K562 (cell line): ENCODE data around the gene PRKCB. TPM values are rescaled to one million over a fixed set of nuclear protein-coding genes. Genes with fewer than 3 reads are reported as not detected.

Experiments used
- ATAC-seq: fragments of 200-7000 bp; cut with Tn5 transposase; 3 replicates; pipeline ENCODE4 v1.9.1; 2020; ENCODE audit warnings: moderate library complexity
- BruUV-seq: library from RNA; stranded (reverse); fragments of 400-500 nt; replicated peaks from 2 replicates; lab custom pipeline; 2021; lab: Mats Ljungman, UMichigan
- CTCF ChIA-PET: fragments of 300-600 bp; formaldehyde crosslinking; extraction: SDS; loops from one replicate; lab custom pipeline; 2021; ENCODE audit warnings: low intra/inter-chr PET ratio; lab: Yijun Ruan, JAX
- POLR2A ChIA-PET: fragments of 300-600, 350-650 bp; sonication (Branson Sonifier 250); formaldehyde crosslinking; extraction: SDS; loops from one replicate; lab custom pipeline; 2021; ENCODE audit warnings: antibody characterized with exemption, inconsistent platforms; lab: Yijun Ruan, JAX
- DNase-seq, 4 experiments: peaks; one replicate each; pipeline versions ENCODE4 v3.0.0 to v3.0.0-alpha.2; 2011 to 2018; ENCODE audit warnings: low spot score in 3 of 4, mixed read lengths in 3 of 4; ENCODE audit errors: extremely low read depth in 1 of 4
- FAIRE-seq: peaks from 2 replicates; lab custom pipeline; 2011; peaks lifted over from hg19 to GRCh38; lab: Jason Lieb, UNC
- H2AFZ ChIP-seq: 2 replicates; pipeline ENCODE4 v1.6.0; 2011; ENCODE audit warnings: low read depth, low read length, control low read depth, inconsistent platforms
- H3K27ac ChIP-seq: fragments of 200-600 bp; 3 replicates; pipeline ENCODE4 v1.8.0; 2011; ENCODE audit warnings: low read depth, mild to moderate bottlenecking, control low read depth, inconsistent platforms, low read length, moderate library complexity, mixed read lengths; ENCODE audit errors: extremely low read depth
- H3K27me3 ChIP-seq, 2 experiments: fragments of 300-600 bp in 1 of 2; 2 replicates in 1 of 2; 3 replicates in 1 of 2; pipeline versions ENCODE4 v1.6.0 to v1.8.0; 2011; ENCODE audit warnings: inconsistent platforms in 2 of 2, low read length in 2 of 2, mild to moderate bottlenecking in 1 of 2, mixed read lengths in 1 of 2, moderate library complexity in 1 of 2; ENCODE audit not compliant: control insufficient read depth in 2 of 2, insufficient read depth in 2 of 2
- H3K36me3 ChIP-seq: fragments of 300-600 bp; 3 replicates; pipeline ENCODE4 v1.8.0; 2011; ENCODE audit warnings: mild to moderate bottlenecking, low read length, inconsistent platforms; ENCODE audit not compliant: control insufficient read depth, insufficient read depth
- H3K4me1 ChIP-seq, 2 experiments: fragments of 200-600 bp in 1 of 2; replicated peaks in 1 of 2; 2 replicates in 1 of 2; 3 replicates in 1 of 2; pipeline versions ENCODE4 v1.5.1 to v1.8.0; 2011; ENCODE audit warnings: inconsistent platforms in 2 of 2, low read length in 2 of 2, mild to moderate bottlenecking in 1 of 2, mixed read lengths in 1 of 2, moderate library complexity in 1 of 2; ENCODE audit not compliant: control insufficient read depth in 2 of 2, insufficient read depth in 2 of 2
- H3K4me2 ChIP-seq: 2 replicates; pipeline ENCODE4 v1.6.1; 2011; ENCODE audit warnings: low read length, control low read depth, inconsistent platforms, mixed read lengths; ENCODE audit not compliant: insufficient read depth
- H3K4me3 ChIP-seq: fragments of 200-600 bp; sonication (generic), shearing (Covaris generic); 2 replicates; pipeline ENCODE4 v1.5.1; 2016; ENCODE audit warnings: control low read depth, inconsistent platforms
- H3K79me2 ChIP-seq: fragments of 200-600 bp; 3 replicates; pipeline ENCODE4 v1.8.0; 2011; ENCODE audit warnings: low read length, inconsistent platforms; ENCODE audit not compliant: control insufficient read depth, insufficient read depth
- H3K9ac ChIP-seq, 2 experiments: 2 replicates each; pipeline versions ENCODE4 v1.6.0 to v1.6.1; 2011; ENCODE audit warnings: low read depth in 2 of 2, low read length in 2 of 2, control low read depth in 1 of 2, inconsistent platforms in 1 of 2, mild to moderate bottlenecking in 1 of 2, mixed read lengths in 1 of 2; ENCODE audit not compliant: insufficient read depth in 1 of 2
- H3K9me1 ChIP-seq: one replicate; pipeline ENCODE4 v1.6.0; 2011; ENCODE audit warnings: inconsistent platforms, mild to moderate bottlenecking, low read length, moderate library complexity; ENCODE audit not compliant: control insufficient read depth, insufficient read depth
- H3K9me3 ChIP-seq: replicated peaks from 2 replicates; pipeline ENCODE4 v1.5.1; 2011; ENCODE audit warnings: low read depth, low read length, inconsistent platforms; ENCODE audit not compliant: control insufficient read depth, insufficient read depth
- H4K20me1 ChIP-seq: replicated peaks from 2 replicates; pipeline ENCODE4 v1.6.1; 2011; ENCODE audit warnings: low read length, inconsistent platforms, mixed read lengths; ENCODE audit not compliant: control insufficient read depth, insufficient read depth
- BCL6 ChIP-seq: fragments of 250-450 bp; sonication (Bioruptor Pico); IDR thresholded peaks from 2 replicates; pipeline ENCODE4 v1.4.0; 2020
- FOS ChIP-seq: IDR thresholded peaks from 3 replicates; pipeline ENCODE4 v1.6.1; 2011; ENCODE audit not compliant: insufficient read length; ENCODE audit errors: extremely low read depth
- FOSL1 ChIP-seq: fragments of 200-800 bp; sonication (Bioruptor generic); conservative IDR thresholded peaks from 2 replicates; pipeline ENCODE4 v1.6.1; 2016; ENCODE audit warnings: missing genetic modification characterization, missing compliant biosample characterization
- GATAD2A ChIP-seq: fragments of 450-650 bp; IDR thresholded peaks from 2 replicates; pipeline ENCODE4 v1.6.1; 2017
- NFRKB ChIP-seq: fragments of 450-650 bp; IDR thresholded peaks from 2 replicates; pipeline ENCODE4 v1.6.1; 2016; ENCODE audit warnings: low read depth
- POLR2A ChIP-seq: fragments of 450-650 bp; conservative IDR thresholded peaks from 2 replicates; pipeline ENCODE4 v1.6.1; 2016
- SIRT6 ChIP-seq: IDR thresholded peaks from one replicate; pipeline ENCODE4 v1.6.1; 2012; ENCODE audit warnings: low read depth, mild to moderate bottlenecking, control low read depth, inconsistent platforms, low read length, moderate library complexity
- ZFP36 ChIP-seq: fragments of 150-350 bp; IDR thresholded peaks from 2 replicates; pipeline ENCODE4 v1.6.1; 2018; ENCODE audit warnings: low read length, low read depth; ENCODE audit not compliant: partially characterized antibody
- ZNF253 ChIP-seq: fragments of 250-450 bp; sonication (Bioruptor Pico); conservative IDR thresholded peaks from 2 replicates; pipeline ENCODE4 v1.6.1; 2021; ENCODE audit warnings: mild to moderate bottlenecking
- ZNF695 ChIP-seq: fragments of 450-650 bp; formaldehyde crosslinking; IDR thresholded peaks from 2 replicates; pipeline ENCODE4 v1.4.0; 2020; ENCODE audit warnings: mild to moderate bottlenecking, moderate library complexity
- ZNF780A ChIP-seq: fragments of 250-450 bp; sonication (Bioruptor Pico); IDR thresholded peaks from 2 replicates; pipeline ENCODE4 v1.5.0; 2021; ENCODE audit warnings: mild to moderate bottlenecking
- WGBS: fragments of 100-300 bp; shearing (Covaris generic); methylation state at CpG from one replicate; pipeline ENCODE4 v1.1.6; 2016; ENCODE audit warnings: low coverage, mixed read lengths; ENCODE audit not compliant: insufficient coverage; ENCODE audit errors: missing lambda C conversion rate; 5-methylcytosine and 5-hydroxymethylcytosine counted together
- in situ Hi-C: fragments of 300-500 bp; cut with MboI; formaldehyde crosslinking; loops from 4 replicates; pipeline ENCODE4 v1.15.0; 2018; ENCODE audit warnings: inconsistent platforms, mixed read lengths
- intact Hi-C: fragments of 100-400 bp; cut with micrococcal nuclease; formaldehyde crosslinking; loops from 2 replicates; pipeline ENCODE4 v1.14.2; 2022
- polyA plus RNA-seq, 8 experiments: library from polyadenylated mRNA; depleted of rRNA in 4 of 8; stranded (reverse) in 5 of 8; unstranded in 3 of 8; fragments of >200 nt; fragmentation: Nextera tagmentation in 2 of 8; fragmentation: Illumina TruSeq in 1 of 8; extraction: Ambion mirVana in 2 of 8; extraction: Trizol in 1 of 8; gene quantifications; 2 replicates each; pipeline versions ENCODE4 v1.2.1 to v1.2.3, GENCODE V29; 2011 to 2014; ENCODE audit warnings: inconsistent platforms in 1 of 8, missing spikeins in 1 of 8
- total RNA-seq, 7 experiments: library from RNA; depleted of rRNA in 6 of 7; stranded (reverse); fragments of >200 nt in 6 of 7; fragmentation: Illumina TruSeq in 2 of 7; extraction: Trizol in 2 of 7; gene quantifications; 2 replicates each; pipeline versions ENCODE4 v1.2.1 to v1.2.3, GENCODE V29; 2011 to 2021; ENCODE audit warnings: low replicate concordance in 1 of 7

Gene PRKCB
- total and polyA plus RNA-seq, 9 of the 15 experiments (the other 6 are each of a cell fraction or from before 2014, with no cell fraction given) = 49.9 to 276 (median 148) TPM

DNA sequence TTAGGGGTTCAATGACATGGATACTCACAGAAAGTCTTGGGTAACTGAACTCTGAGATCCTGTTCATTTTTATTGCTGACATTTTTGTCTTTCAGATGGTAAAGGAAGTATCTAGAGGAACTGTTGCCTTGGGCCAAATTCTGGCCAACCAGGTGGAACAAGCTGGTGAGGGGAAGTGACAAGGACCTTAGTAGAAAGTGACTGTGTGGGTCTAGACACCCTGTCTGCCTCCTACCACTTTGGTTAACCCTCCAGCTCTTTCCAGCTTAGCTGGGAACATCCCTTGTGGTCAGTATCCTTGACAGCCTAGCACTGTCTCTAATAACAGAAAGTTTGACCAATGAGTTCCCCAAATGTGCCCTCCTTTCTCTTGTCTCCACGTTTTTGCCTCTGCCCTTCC, 28.8 kb upstream of the PRKCB start:
- FAIRE-seq = no peak
- ChIA-PET POLR2A (interaction anchor here (1.4 kb wide), 1 partner anchor 34 kb away, joined by 5 read pairs; no protein-coding TSS in a partner anchor), CTCF (no interaction called here)
- in situ Hi-C loops (no loop called here), intact Hi-C loops (no loop called here)
- H2AFZ ChIP-seq = peak overlapping the region; percentile 91
- H3K36me3 ChIP-seq = no peaks in the 10 kb centered on the region
- H3K4me3 ChIP-seq = no peak overlapping the region
- H3K4me2 ChIP-seq = no peak overlapping the region; the same call in 1 of the 2 replicates
- 12% methylated on average over 1 of the region's 1 CpG for WGBS
- H3K4me1 ChIP-seq = peaks cover 10 to 34% of the 10 kb centered on the region in 2 experiments
- ATAC-seq = no peak; the same call in 2 of the 3 replicates
- H3K27me3 ChIP-seq = no peaks in the 10 kb centered on the region
- peak overlapping the region; percentile 24 to 38; a peak in 2 of 4 replicates for H3K9ac ChIP-seq
- no peaks in the 10 kb centered on the region for H3K9me3 ChIP-seq
- H3K27ac ChIP-seq = no peak overlapping the region
- no peaks in the 10 kb centered on the region; the same call in 2 of the 3 replicates for H3K79me2 ChIP-seq
- DNase-seq = no peak
- TF ChIP-seq ZFP36 (peak; percentile 44), GATAD2A (no peak), POLR2A (no peak), SIRT6 (no peak)
- no peaks in the 10 kb centered on the region for H3K9me1 ChIP-seq
- H4K20me1 ChIP-seq = no peaks in the 10 kb centered on the region
- BruUV-seq = no TSS peak

DNA sequence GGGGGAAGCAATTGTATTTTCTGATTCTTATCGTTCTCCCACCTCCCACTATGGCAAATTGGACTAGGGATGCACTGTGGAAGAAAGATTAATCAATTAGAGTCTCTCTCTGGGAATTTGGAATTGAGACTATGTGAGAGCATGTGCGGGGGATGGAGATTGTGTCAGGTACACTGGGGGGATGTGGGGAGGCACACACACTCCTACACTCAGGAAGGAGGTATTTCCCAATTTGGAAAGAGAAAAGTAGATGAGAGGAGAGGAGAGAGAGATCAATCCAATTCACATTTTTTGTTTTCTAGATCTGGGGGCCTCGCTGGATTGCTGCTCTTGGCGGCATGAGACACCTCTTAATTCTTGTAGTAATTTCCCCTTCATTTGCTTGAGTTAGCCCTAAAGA, 14.3 kb upstream of the PRKCB start:
- ATAC-seq (peak; percentile 9; the same call in 2 of the 3 replicates), DNase-seq (no peak), FAIRE-seq (no peak)
- H3K9ac ChIP-seq = peak overlapping the region in 1 of 2 experiments; percentile 44; a peak in 2 of 4 replicates
- peak overlapping the region; percentile 33; the same call in 1 of the 2 replicates for H3K4me2 ChIP-seq
- ChIA-PET POLR2A (interaction anchor here (0.7 to 2.8 kb wide), 6 partner anchors 9 to 37 kb away, joined by 3 to 14 read pairs (median 4); partner anchors contain the start of gene PRKCB), CTCF (no interaction called here)
- H3K9me1 ChIP-seq = no peaks in the 10 kb centered on the region
- in situ Hi-C loops (no loop called here), intact Hi-C loops (no loop called here)
- no peaks in the 10 kb centered on the region for H3K27me3 ChIP-seq
- peak overlapping the region; percentile 76 for H2AFZ ChIP-seq
- H4K20me1 ChIP-seq = no peaks in the 10 kb centered on the region
- BruUV-seq = no TSS peak
- 16% methylated on average over 3 of the region's 4 CpGs for WGBS
- H3K27ac ChIP-seq = peak overlapping the region; percentile 82
- H3K79me2 ChIP-seq = no peaks in the 10 kb centered on the region
- peaks cover 28 to 44% of the 10 kb centered on the region in 2 experiments for H3K4me1 ChIP-seq
- no peaks in the 10 kb centered on the region; the same call in 2 of the 3 replicates for H3K36me3 ChIP-seq
- H3K4me3 ChIP-seq = no peak overlapping the region
- H3K9me3 ChIP-seq = peaks cover 11% of the 10 kb centered on the region
- TF ChIP-seq BCL6 (no peak), ZNF695 (CRISPR knock-in tag) (no peak), FOSL1 (tag) (peak; percentile 5; the same call in 1 of the 2 replicates), ZNF253 (CRISPR knock-in tag) (no peak), GATAD2A (0 out of 2 replicates have a peak, but pooled peaks have one; percentile 2), NFRKB (peak; percentile 79), FOS (no peak), ZNF780A (CRISPR knock-in tag) (no peak)
